ENCODE measurements around the gene DLX1. TPM values are rescaled to one million over a fixed set of nuclear protein-coding genes. Genes with fewer than 3 reads are reported as not detected.

The DLX1 gene
- total and polyA plus RNA-seq, 2 of the 8 experiments (the other 6 are each of a cell fraction or from before 2014, with no cell fraction given): 0.11 TPM; not detected in 1

DNA sequence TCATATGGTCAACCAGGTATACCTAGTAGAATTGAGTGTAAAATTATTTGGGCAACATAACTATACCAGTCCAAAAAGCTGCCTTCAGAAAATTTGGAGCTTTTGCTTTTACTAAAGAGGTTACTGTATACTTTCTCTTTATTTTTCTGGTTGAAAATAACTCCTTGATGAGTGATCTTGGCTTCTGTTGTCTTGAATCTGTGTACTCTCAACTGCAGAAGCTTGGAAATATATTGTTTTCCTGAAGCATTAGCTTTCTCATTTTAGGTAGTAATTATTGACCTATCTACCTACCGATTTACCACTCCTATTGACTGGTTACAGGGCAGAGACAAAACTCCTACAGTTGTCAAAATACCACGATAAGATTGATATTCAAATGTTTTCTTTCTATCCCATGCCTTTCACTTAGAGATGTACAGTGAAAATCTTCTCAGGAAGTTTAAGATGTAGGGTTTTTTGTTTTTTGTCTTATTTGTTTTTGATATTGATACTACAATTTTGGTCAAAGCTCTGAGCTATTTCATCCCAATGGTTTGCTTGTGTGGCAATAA lies 35.7 kb upstream of the DLX1 start (continued):
- TF ChIP-seq RNF2 (IDR thresholded peaks at IDR 0.05; ENCODE audit: borderline replicate concordance, low read depth, low read length, missing control alignments, poor library complexity, severe bottlenecking): no peak

Data from H1 (cell line).